Renal pelvis (tissue), 4 donors: ENCODE data around the gene SH2D2A. TPM values are rescaled to one million over a fixed set of nuclear protein-coding genes. Genes with fewer than 3 reads are reported as not detected.
A peak's percentile ranks its signal among the peaks of the same experiment; 100 is the strongest.

Experiments used
- DNase-seq: peaks from one replicate; pipeline ENCODE4 v3.0.0-alpha.2; 2013
- polyA plus RNA-seq, 3 donors: library from polyadenylated mRNA; unstranded; fragments of 120-200 nt; gene quantifications; one replicate each; pipeline ENCODE4 v1.2.1, GENCODE V29; 2013; ENCODE audit not compliant: insufficient read length in 3 of 3

Gene SH2D2A
- polyA plus RNA-seq, 3 donors: 0.65 to 0.99 (median 0.91) TPM

DNA sequence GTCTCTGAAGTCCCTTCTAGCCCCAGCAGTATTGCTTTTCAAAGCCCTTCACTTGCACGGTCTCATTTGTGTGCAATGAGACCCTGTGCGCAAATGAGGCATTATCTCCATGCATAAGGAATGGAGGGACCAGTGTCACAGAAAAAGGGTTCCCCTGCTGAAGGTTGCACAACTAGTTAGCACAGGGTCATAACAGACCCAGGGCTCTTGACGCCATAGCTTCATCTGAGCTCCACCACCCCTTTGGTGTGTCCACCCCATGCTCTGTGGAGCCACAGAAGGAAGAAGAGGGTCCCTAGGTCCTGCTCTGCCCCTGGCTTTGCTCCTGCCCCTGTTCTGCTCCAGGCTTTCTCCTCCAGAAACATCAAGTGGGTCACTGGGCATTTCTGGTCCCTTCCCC lies 12.6 kb downstream of the SH2D2A start:
- no peak for DNase-seq

DNA sequence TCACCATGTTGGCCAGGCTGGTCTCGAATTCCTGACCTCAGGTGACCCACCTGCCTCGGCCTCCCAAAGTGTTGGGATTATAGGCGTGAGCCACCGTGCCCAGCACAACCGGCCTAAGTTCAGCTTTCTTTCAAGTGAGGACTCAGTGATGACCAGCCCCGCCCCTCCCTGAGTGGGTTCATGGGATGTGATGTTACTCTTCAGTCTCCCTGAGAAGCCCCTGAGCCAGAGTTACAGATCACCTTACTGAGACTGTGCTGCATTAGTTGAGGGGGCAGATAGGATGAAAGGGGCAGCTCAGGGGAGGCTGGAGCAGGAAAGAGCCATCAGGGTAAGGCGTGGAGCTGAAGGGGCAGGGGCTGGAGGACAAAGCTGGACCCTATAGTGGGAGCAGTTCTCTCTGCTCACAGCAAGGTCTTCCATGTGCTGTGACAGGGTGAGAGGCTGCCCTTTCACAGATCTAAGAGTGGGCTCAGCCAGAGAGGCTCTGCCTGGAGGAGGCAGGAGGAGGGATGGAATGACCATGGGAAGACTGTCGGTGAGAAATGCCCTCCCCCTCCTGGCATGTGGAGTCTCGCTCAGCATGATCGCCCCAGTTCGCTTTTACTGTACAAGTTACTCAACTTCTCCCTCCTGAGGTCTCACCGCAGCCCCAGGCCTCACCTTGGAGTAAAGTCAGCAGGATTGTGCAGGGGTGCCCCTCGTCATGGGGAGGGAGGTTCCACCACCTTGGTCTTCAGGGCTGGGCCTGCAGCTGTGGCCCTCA lies 13.4 kb downstream of the SH2D2A start:
- DNase-seq: no peak

DNA sequence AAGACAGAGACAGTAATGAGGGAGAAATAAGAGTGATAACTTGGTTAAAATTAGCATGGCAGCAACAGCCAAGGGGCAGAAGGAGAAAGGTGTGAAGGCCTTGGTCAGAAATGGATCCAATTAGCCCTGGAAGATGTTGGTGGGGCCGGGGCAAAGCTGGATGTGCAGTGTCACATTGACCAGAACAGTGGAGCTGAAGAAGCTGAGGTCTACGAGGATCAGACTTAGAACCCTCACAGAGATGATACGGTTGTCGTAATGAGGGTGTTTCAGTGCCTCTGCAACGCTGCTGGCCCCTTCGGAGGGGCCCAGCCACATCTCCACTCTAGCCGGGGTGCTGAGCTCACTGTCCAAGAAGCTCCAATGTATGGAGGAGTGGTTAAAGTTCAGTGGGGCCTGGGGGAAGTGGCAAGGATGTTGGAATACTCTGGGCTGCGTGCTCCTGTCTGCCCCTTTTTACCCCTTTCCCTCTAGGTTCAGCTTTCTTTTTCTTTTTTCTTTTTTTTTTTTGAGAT lies 14.2 kb downstream of the SH2D2A start:
- DNase-seq: no peak

DNA sequence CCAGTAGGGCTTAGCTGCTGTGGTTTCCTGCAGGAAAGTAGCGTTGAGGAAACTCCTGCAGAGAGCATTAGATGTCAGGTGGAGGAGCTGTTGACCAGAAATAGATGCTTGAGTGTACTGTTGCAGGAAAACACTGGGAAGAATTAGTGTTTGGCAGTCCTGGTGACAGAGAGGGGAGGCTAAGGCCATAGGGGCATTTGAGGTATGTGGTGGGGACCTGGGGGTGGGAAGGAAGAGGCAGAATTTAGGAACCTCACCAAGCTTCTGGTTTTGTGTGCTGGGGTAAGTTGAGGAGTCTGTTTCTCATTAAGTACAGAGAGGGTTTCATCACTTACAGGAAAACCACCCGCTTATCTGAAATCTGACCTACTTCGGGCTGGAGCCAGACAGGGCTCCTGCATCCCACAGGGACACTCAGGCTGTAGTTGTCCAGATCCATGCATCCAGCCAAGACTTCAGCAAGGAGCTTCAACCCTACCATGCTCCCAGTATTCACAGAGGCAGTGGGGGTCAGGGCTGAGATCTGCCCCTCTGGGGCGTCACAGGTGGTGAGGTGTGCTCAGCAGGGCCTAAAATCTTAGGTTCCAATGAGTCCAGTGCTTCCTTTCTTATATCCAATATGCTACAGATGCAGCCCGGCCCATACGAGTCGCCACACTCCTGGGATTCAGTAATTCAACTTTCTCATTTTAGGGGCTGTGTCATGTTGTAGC lies 15.1 kb downstream of the SH2D2A start:
- no peak for DNase-seq

DNA sequence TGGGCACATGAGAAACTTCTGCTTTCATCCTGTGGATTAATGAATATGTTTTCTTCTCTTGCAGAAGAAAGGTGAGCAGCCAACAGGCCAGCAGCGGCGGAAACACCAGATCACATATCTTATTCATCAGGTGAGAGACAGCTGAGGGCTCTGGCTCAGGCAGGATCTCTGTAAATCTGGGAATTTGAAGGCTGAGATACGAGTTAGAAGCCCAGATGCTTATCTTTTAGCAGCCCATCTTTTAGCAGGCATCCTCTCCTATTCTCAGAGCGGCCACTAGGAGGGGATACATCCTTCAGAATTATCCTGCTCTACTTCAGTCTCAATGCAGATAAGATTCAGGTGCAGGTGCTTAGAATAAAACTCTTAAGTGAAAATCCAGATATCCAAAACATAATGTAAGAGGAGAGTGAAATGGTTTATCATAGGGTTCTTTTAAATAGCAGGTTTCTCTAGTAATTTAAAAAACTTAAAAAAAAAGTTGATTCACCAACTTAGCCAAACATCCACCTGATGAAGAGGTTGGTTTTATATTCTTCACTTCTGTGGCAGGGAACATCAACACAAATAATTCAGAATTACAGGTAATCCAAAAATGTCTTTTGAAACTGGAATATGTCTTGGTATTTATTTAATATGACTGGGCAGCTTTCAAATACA lies 19.3 kb downstream of the SH2D2A start:
- DNase-seq: peak; percentile 64

DNA sequence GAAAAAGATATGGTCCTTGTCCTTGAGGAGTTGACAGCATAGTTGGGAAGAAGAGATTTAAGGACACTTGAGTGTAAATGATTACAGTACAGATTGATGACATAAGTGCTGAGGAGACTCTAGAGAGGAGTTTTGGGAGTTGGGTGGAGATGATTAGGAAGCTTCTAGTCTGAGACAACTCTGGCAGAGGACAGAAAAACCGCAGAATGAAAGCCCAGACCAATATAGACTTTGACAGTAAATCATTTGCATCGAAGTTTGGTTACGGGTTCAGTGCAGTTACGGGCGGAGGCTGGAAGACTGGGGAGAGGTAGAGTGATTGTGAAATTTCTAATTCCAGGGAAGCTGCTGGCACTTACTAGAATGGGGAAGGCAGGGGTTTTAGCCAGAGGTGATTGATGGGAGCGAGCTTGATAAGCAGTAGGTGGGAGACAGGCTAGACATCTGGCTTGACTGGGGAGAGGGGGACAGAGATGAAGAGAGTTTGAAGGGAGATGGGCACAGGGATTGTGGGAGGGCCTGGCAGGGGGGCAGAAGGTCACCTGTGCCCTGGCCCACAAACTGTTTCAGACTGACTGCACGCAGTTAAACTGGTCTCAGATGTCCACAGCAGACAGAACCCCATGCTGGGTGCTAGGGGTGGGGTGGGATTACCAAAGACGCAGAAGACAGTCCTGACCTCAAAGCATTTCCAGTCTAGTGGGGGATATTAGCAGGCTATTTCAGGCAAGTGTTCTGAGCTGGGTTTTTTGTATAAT lies 20.1 kb downstream of the SH2D2A start:
- no peak for DNase-seq

DNA sequence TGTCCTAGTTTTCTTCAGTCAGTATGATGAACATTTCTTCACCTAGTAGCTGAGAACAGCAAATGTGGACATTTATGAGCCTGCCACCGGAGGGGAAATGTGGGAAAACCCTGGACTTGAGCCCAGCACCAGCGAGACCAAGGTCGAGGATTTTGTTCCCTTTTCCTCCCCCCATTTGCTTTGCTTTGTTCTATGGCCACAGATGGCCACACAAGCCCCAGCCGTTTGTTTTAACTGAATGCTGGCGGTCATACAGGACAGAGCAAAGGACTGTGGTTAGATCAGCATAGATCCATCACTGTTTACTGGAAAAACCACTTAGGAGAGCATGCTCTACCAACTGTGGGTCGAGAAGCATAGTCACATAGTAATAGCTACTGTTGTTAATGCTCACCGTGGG lies 20.9 kb downstream of the SH2D2A start:
- no peak for DNase-seq

DNA sequence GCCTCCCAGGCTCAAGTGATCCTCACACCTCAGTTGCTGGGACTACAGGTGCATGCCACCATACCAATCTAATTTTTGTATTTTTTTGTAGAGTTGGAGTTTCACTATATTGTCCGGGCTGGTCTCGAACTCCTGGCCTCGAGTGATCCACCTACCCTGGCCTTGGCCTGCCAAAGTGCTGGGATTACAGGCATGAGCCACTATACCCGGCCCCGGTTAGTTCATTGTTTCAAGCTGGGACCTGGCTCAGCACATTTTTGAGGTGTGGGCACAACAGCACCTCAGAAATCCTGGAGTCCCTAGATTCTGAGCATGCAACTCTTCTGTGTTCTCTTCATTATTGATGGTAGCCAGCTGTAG lies 21.3 kb downstream of the SH2D2A start:
- DNase-seq: no peak

DNA sequence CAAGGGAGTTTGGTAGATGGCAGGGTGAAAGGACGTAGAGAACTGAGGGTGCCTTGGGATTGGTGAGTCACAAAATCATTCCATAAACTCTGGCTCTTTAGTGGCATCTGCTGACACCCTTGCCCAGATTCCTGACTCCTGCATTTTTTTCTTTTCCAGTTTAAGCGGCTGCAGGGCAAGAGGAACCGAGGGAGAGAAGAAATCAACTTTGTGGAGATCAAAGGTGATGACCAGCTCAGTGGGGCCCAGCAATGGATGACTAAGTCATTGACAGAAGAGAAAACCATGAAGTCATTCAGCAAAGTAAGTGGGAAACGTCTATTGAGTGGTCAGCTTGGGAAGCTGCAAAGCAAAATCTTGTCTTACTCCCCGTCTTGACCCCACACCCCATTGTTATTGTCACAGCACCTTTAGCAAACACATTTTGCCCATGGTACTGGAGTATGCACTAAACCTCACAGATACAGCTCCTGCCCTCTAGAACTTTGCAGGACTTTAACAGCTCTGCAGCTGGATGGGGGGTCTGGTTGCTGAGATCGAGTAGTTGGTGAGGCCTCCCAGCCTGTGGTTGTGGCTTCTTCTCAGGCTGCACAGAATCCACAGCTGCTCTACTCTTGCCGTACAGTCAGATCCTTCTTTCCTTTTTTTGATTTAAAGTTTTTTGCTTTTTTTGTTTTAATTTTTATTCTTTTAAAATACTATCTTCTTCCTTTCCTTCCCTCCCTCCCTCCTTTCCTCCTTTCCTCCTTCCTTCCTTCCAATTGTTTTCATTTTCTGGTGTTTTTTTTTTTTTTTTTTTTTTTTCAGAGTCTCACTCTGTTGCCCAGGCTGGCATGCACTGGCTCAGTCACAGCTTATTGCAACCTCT lies 21.9 kb downstream of the SH2D2A start:
- no peak for DNase-seq

DNA sequence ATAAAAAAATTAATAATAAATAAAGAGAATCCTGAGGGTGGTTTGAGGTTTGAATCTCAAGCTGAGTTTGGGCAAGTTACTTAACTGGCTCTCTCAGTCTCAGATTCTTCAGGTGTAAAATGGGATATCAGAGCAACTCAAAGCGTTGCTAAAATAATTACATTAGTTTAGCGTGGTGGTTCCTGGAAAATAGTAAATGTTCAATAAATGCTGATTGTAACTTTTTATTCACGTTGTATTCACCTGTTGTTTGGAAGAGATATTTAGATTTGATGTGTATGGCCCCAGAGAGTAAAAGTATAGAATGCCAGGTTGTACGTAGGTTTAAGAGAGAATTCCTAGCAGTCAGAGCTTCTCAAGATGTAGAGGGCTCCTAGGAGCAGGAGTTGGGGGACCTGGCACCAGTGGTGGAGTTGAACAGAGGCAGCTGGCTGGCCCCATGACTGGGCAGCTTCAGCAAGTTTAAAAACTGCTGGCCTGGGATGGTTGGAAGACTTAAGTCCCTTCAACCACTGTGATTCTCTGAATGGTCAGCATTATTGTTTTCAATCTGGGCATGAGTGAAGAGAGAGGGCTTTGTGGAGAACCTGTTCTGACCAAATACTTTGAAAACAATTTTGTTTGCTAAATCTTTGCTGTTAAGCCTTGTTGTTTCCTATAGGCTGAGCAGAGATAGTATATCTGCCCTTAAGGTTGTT lies 26.9 kb downstream of the SH2D2A start:
- no peak for DNase-seq

DNA sequence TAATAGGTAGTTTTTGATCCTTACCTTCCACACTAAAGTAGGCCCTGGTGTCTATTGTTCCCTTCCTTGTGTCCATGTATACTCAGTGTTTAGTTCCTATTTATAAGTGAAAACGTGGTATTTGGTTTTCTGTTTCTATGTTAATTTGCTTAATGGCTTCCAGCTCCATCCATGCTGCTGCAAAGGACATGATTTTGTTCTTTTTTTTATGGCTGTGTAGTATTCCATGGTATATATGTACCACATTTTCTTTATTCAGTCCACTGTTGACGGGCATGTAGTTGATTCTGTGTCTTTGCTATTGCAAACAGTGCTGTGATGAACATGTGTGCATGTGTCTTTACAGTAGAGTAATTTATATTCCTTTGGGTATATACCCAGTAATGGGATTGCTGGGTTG lies 28.5 kb downstream of the SH2D2A start:
- DNase-seq: no peak

DNA sequence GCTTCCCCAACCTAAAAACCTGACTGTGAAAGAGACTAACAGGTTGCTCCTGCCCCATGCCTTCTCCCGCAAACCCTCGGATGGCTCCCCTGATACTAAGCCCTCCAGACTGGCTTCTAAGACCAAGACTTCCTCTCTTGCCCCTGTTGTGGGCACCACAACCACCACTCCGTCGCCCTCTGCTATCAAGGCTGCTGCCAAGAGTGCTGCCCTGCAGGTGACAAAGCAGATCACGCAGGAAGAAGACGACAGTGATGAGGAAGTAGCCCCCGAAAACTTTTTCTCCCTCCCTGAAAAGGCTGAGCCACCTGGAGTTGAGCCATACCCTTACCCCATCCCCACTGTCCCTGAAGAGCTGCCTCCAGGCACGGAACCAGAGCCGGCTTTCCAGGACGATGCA lies 30.0 kb downstream of the SH2D2A start:
- no peak for DNase-seq

DNA sequence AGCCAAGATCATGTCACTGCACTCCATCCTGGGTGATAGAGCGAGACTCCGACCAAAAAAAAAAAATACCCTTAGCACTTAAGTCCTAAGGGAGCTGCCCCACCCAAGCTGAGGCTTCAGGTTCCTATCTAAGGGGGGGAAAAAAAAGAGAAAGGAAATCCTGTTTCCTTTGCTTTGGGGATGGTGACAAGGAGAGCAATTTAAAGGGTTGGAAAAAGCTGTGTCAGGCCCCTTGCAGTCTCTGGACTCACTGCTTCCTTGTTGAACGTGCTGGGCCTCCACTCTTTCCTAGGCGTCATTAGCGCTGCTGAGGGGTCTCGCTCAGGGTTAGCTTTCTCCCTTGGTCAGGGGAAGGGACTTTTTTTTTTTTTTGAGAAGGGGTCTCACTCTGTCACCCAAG lies 31.2 kb downstream of the SH2D2A start:
- no peak for DNase-seq

DNA sequence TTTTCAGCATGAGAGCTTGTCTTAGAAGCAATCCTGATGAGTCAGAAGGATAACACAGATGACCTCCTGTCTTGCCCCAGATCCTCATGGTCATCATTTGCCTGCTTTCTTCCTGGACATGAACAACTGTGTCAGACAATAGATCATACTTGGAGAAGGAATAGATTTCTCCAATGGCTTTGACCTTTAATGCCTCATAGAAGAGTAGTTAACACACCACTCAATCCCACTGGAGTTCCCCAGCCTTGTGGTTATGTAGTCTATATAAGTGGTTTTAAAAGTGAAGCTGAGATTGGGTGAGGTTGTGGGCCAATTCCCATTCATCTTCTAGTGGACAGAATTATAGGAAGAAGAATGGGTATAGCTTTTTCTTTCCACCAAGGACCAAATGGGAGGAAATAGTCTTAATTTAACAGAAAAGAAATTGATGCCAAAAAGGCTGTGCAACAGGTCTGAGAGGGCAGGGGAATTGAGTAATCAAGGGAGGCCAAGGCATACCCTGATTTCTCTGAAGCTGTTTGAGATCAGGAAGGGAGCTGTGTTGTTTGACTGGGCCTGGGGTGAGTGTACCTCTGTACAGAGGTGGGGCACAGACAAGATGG lies 35.0 kb downstream of the SH2D2A start:
- no peak for DNase-seq

DNA sequence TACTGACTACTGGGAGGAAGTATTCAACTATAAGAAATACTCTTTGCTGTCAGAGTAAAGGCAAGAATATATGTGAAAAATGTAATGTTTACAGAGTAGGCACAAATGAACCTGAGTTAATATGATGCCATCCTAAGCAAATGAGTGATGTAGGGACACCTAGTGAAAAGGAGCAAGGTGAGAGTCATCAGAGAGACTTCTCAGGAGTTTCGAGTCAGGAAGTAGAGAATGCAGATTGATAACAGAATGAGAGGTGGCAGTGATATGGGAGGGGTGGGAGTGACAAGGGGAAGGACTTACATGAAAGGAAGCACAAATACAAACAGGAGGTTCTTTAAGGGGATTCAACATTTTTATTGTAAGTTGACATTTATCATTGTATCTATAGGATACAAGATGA lies 39.1 kb downstream of the SH2D2A start:
- no peak for DNase-seq

DNA sequence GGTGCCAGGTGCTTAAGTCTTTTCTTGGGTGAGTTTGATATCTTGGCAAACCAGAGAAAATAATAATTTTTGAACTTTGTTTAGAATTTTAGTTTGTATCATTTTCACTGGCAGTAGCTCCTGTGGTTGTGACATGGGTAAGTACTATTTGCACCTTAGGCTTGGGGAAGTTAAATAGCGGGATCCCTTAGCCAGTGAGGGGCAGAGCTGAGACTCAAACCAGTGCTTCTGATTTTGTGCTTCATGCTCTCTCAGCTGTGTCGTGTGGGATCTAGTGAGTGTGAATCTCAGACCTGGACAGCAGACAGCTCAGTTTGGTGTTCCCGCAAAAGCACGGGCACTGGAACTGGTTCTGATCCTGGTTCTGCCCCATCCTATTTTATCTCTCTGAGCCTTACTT lies 39.7 kb downstream of the SH2D2A start:
- no peak for DNase-seq

DNA sequence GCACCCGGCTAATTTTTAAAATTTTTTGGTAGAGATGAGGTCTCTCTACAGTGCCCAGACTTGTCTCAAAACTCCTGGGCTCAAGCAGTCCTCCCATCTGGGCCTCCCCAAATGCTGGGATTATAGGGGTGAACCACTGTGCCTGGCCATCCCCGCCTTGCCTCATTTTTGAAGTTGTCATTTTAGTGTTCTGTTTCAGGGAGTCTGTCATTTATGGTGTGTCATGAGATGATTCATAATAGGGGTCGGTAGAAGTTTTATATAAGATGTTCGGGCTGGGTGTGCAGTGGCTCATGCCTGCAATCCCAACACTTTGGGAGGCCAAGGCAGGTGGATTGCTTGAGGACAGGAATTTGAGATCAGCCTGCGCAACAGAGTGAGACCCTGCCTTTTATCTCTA lies 40.8 kb downstream of the SH2D2A start:
- DNase-seq: no peak

DNA sequence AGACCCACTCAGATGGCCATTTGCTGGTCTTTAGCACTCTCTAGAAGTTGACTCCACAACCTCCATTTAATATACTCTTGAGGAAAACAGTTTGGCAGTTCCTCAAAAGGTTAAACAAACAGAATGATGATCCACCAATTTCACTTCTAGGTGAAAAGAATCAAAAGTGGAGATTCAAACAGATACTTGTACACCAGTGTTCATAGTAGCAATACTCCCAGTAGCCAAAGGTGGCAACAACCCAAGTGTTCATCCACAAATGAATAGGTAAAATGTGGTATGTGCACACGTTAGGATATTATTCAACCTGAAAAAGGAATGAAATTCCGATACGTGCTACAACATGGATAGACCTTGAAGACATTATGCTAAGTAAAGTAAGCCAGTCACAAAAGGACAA lies 43.0 kb downstream of the SH2D2A start:
- DNase-seq: no peak

DNA sequence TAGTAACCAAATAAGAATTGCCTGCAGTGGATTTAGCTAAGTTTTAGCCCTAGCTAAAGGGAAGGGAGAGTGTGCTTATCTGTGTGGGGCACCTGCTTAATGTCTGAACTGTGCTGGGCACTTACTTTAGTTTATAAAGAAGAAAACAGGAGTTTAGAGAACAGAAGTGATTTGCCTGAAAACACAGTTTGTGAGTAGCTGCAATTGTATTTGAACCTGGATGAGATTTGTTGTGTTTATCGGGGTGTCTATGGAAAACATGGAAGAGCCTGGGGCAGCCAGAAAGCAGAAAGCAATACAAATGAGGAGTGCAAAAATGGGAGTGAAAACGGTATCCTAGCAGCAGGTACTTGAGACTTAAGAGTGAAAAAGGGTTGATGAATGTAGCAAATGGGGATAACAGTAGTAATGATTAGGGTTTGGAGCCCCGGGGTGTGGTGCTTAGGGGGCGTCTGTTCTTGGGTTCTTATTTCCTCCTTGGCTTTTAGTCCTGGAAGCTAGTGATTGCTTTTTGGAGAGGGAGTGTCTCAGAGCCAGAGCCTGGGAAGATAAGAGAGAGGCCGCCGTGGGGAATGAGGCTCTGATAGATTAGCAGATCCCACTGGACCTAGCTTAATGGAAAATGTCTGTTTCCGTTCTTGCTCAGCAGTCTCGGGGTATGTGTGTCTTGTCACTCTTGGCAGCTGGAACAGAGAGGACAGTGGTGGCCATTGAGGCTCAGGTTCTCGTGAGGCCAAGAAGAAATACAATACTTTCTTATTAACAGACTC lies 43.7 kb downstream of the SH2D2A start:
- DNase-seq: no peak
